K562 (cell line): ENCODE measurements around the gene ECM2. TPM values are rescaled to one million over a fixed set of nuclear protein-coding genes. Genes with fewer than 3 reads are reported as not detected.

ENCODE experiments used
- ATAC-seq: fragments of 200-7000 bp; cut with Tn5 transposase; 3 replicates; pipeline ENCODE4 v1.9.1; 2020; ENCODE audit warnings: moderate library complexity
- BruUV-seq: library from RNA; stranded (reverse); fragments of 400-500 nt; replicated peaks from 2 replicates; lab custom pipeline; 2021; lab: Mats Ljungman, UMichigan
- CTCF ChIA-PET: fragments of 300-600 bp; formaldehyde crosslinking; extraction: SDS; loops from one replicate; lab custom pipeline; 2021; ENCODE audit warnings: low intra/inter-chr PET ratio; lab: Yijun Ruan, JAX
- POLR2A ChIA-PET: fragments of 300-600, 350-650 bp; sonication (Branson Sonifier 250); formaldehyde crosslinking; extraction: SDS; loops from one replicate; lab custom pipeline; 2021; ENCODE audit warnings: antibody characterized with exemption, inconsistent platforms; lab: Yijun Ruan, JAX
- DNase-seq, 4 experiments: peaks; one replicate each; pipeline versions ENCODE4 v3.0.0 to v3.0.0-alpha.2; 2011 to 2018; ENCODE audit warnings: low spot score in 3 of 4, mixed read lengths in 3 of 4; ENCODE audit errors: extremely low read depth in 1 of 4
- FAIRE-seq: peaks from 2 replicates; lab custom pipeline; 2011; peaks lifted over from hg19 to GRCh38; lab: Jason Lieb, UNC
- H2AFZ ChIP-seq: 2 replicates; pipeline ENCODE4 v1.6.0; 2011; ENCODE audit warnings: low read depth, low read length, control low read depth, inconsistent platforms
- H3K27ac ChIP-seq: fragments of 200-600 bp; 3 replicates; pipeline ENCODE4 v1.8.0; 2011; ENCODE audit warnings: low read depth, mild to moderate bottlenecking, control low read depth, inconsistent platforms, low read length, moderate library complexity, mixed read lengths; ENCODE audit errors: extremely low read depth
- H3K27me3 ChIP-seq, 2 experiments: fragments of 300-600 bp in 1 of 2; 2 replicates in 1 of 2; 3 replicates in 1 of 2; pipeline versions ENCODE4 v1.6.0 to v1.8.0; 2011; ENCODE audit warnings: inconsistent platforms in 2 of 2, low read length in 2 of 2, mild to moderate bottlenecking in 1 of 2, mixed read lengths in 1 of 2, moderate library complexity in 1 of 2; ENCODE audit not compliant: control insufficient read depth in 2 of 2, insufficient read depth in 2 of 2
- H3K36me3 ChIP-seq: fragments of 300-600 bp; 3 replicates; pipeline ENCODE4 v1.8.0; 2011; ENCODE audit warnings: mild to moderate bottlenecking, low read length, inconsistent platforms; ENCODE audit not compliant: control insufficient read depth, insufficient read depth
- H3K4me1 ChIP-seq, 2 experiments: fragments of 200-600 bp in 1 of 2; replicated peaks in 1 of 2; 2 replicates in 1 of 2; 3 replicates in 1 of 2; pipeline versions ENCODE4 v1.5.1 to v1.8.0; 2011; ENCODE audit warnings: inconsistent platforms in 2 of 2, low read length in 2 of 2, mild to moderate bottlenecking in 1 of 2, mixed read lengths in 1 of 2, moderate library complexity in 1 of 2; ENCODE audit not compliant: control insufficient read depth in 2 of 2, insufficient read depth in 2 of 2
- H3K4me2 ChIP-seq: 2 replicates; pipeline ENCODE4 v1.6.1; 2011; ENCODE audit warnings: low read length, control low read depth, inconsistent platforms, mixed read lengths; ENCODE audit not compliant: insufficient read depth
- H3K4me3 ChIP-seq: fragments of 200-600 bp; sonication (generic), shearing (Covaris generic); 2 replicates; pipeline ENCODE4 v1.5.1; 2016; ENCODE audit warnings: control low read depth, inconsistent platforms
- H3K79me2 ChIP-seq: fragments of 200-600 bp; 3 replicates; pipeline ENCODE4 v1.8.0; 2011; ENCODE audit warnings: low read length, inconsistent platforms; ENCODE audit not compliant: control insufficient read depth, insufficient read depth
- H3K9ac ChIP-seq, 2 experiments: 2 replicates each; pipeline versions ENCODE4 v1.6.0 to v1.6.1; 2011; ENCODE audit warnings: low read depth in 2 of 2, low read length in 2 of 2, control low read depth in 1 of 2, inconsistent platforms in 1 of 2, mild to moderate bottlenecking in 1 of 2, mixed read lengths in 1 of 2; ENCODE audit not compliant: insufficient read depth in 1 of 2
- H3K9me1 ChIP-seq: one replicate; pipeline ENCODE4 v1.6.0; 2011; ENCODE audit warnings: inconsistent platforms, mild to moderate bottlenecking, low read length, moderate library complexity; ENCODE audit not compliant: control insufficient read depth, insufficient read depth
- H3K9me3 ChIP-seq: replicated peaks from 2 replicates; pipeline ENCODE4 v1.5.1; 2011; ENCODE audit warnings: low read depth, low read length, inconsistent platforms; ENCODE audit not compliant: control insufficient read depth, insufficient read depth
- H4K20me1 ChIP-seq: replicated peaks from 2 replicates; pipeline ENCODE4 v1.6.1; 2011; ENCODE audit warnings: low read length, inconsistent platforms, mixed read lengths; ENCODE audit not compliant: control insufficient read depth, insufficient read depth
- CBFA2T3 ChIP-seq: fragments of 450-650 bp; IDR thresholded peaks from 2 replicates; pipeline ENCODE4 v1.6.1; 2017
- CREB5 ChIP-seq: fragments of 250-450 bp; sonication (Bioruptor Pico); IDR thresholded peaks from 2 replicates; pipeline ENCODE4 v1.5.0; 2020; ENCODE audit warnings: mild to moderate bottlenecking
- ELF1 ChIP-seq: fragments of 200-800 bp; sonication (Bioruptor generic); IDR thresholded peaks from 2 replicates; pipeline ENCODE4 v1.6.1; 2016; ENCODE audit warnings: missing genetic modification characterization, missing compliant biosample characterization
- EP400 ChIP-seq: fragments of 450-650 bp; IDR thresholded peaks from 2 replicates; pipeline ENCODE4 v1.6.1; 2017; ENCODE audit warnings: antibody characterized with exemption, mild to moderate bottlenecking, moderate library complexity
- MEF2D ChIP-seq: conservative IDR thresholded peaks from 2 replicates; pipeline ENCODE4 v1.6.1; 2016; ENCODE audit warnings: low read depth, missing genetic modification characterization, missing compliant biosample characterization
- MTA1 ChIP-seq: fragments of 450-650 bp; IDR thresholded peaks from 2 replicates; pipeline ENCODE4 v1.6.1; 2017; ENCODE audit warnings: borderline replicate concordance
- RNF219 ChIP-seq: fragments of 250-450 bp; sonication (Bioruptor Pico); IDR thresholded peaks from 2 replicates; pipeline ENCODE4 v1.5.0; 2022; ENCODE audit warnings: mild to moderate bottlenecking
- SMARCA4 ChIP-seq: fragments of 450-650 bp; IDR thresholded peaks from 2 replicates; pipeline ENCODE4 v1.6.1; 2016
- SNAPC5 ChIP-seq: fragments of 250-450 bp; sonication (Bioruptor Pico); IDR thresholded peaks from 2 replicates; pipeline ENCODE4 v1.8.0; 2021; ENCODE audit warnings: moderate library complexity, mild to moderate bottlenecking, inconsistent platforms
- U2AF2 ChIP-seq: fragments of 200-400 bp; formaldehyde crosslinking; optimal IDR thresholded peaks from 2 replicates; pipeline ENCODE3; 2017; ENCODE audit warnings: low read depth, mild to moderate bottlenecking, low read length
- ZBED1 ChIP-seq: IDR thresholded peaks from 2 replicates; pipeline ENCODE4 v1.6.1; 2014
- ZKSCAN8 ChIP-seq: fragments of 200-800 bp; sonication (Bioruptor generic); IDR thresholded peaks from 2 replicates; pipeline ENCODE4 v1.6.1; 2016; ENCODE audit warnings: missing genetic modification characterization, missing compliant biosample characterization
- ZNF174 ChIP-seq: fragments of 250-450 bp; sonication (Bioruptor Pico); IDR thresholded peaks from 2 replicates; pipeline ENCODE4 v1.4.0; 2020; ENCODE audit warnings: mild to moderate bottlenecking
- ZNF431 ChIP-seq: sonication (generic); formaldehyde crosslinking; IDR thresholded peaks from 2 replicates; pipeline ENCODE4 v1.8.0; 2022; ENCODE audit warnings: mild to moderate bottlenecking, missing genetic modification reagents
- ZNF766 ChIP-seq: fragments of 200-800 bp; sonication (Bioruptor generic); conservative IDR thresholded peaks from 2 replicates; pipeline ENCODE4 v1.6.1; 2016; ENCODE audit warnings: missing genetic modification characterization, missing compliant biosample characterization
- in situ Hi-C: fragments of 300-500 bp; cut with MboI; formaldehyde crosslinking; loops from 4 replicates; pipeline ENCODE4 v1.15.0; 2018; ENCODE audit warnings: inconsistent platforms, mixed read lengths
- intact Hi-C: fragments of 100-400 bp; cut with micrococcal nuclease; formaldehyde crosslinking; loops from 2 replicates; pipeline ENCODE4 v1.14.2; 2022
- polyA plus RNA-seq, 8 experiments: library from polyadenylated mRNA; depleted of rRNA in 4 of 8; stranded (reverse) in 5 of 8; unstranded in 3 of 8; fragments of >200 nt; fragmentation: Nextera tagmentation in 2 of 8; fragmentation: Illumina TruSeq in 1 of 8; extraction: Ambion mirVana in 2 of 8; extraction: Trizol in 1 of 8; gene quantifications; 2 replicates each; pipeline versions ENCODE4 v1.2.1 to v1.2.3, GENCODE V29; 2011 to 2014; ENCODE audit warnings: inconsistent platforms in 1 of 8, missing spikeins in 1 of 8
- total RNA-seq, 7 experiments: library from RNA; depleted of rRNA in 6 of 7; stranded (reverse); fragments of >200 nt in 6 of 7; fragmentation: Illumina TruSeq in 2 of 7; extraction: Trizol in 2 of 7; gene quantifications; 2 replicates each; pipeline versions ENCODE4 v1.2.1 to v1.2.3, GENCODE V29; 2011 to 2021; ENCODE audit warnings: low replicate concordance in 1 of 7

The ECM2 gene
- total and polyA plus RNA-seq, 9 of the 15 experiments (the other 6 are each of a cell fraction or from before 2014, with no cell fraction given) = 0.03 to 0.07 TPM; not detected in 7

GRCh38 chr9:92482805-92483204, 53.0 kb downstream of the ECM2 start:
- POLR2A ChIA-PET = interaction anchor here (0.8 to 1.0 kb wide), 2 partner anchors 9 to 54 kb away, joined by 3 read pairs; no protein-coding TSS in a partner anchor
- Histone ChIP-seq H3K9me3 (no peaks in the 10 kb centered on the region), H3K79me2 (no peaks in the 10 kb centered on the region), H2AFZ (no peak overlapping the region), H3K36me3 (no peaks in the 10 kb centered on the region), H3K4me1 (peaks cover 0 to 2% of the 10 kb centered on the region in 2 experiments; a peak in 2 of 5 replicates), H3K4me3 (no peak overlapping the region), H3K27me3 (no peaks in the 10 kb centered on the region), H3K9ac (no peak overlapping the region), H3K4me2 (no peak overlapping the region), H4K20me1 (no peaks in the 10 kb centered on the region), H3K27ac (no peak overlapping the region), H3K9me1 (no peaks in the 10 kb centered on the region)
- BruUV-seq = no TSS peak
- DNase-seq (no peak), ATAC-seq (no peak), FAIRE-seq (no peak)
- TF ChIP-seq SNAPC5 (CRISPR knock-in tag) (no peak), ZNF431 (no peak), EP400 (no peak), SMARCA4 (no peak), ELF1 (tag) (no peak), CREB5 (CRISPR knock-in tag) (no peak), MEF2D (no peak), ZNF174 (CRISPR knock-in tag) (no peak), ZNF766 (CRISPR knock-in tag) (no peak), ZKSCAN8 (CRISPR knock-in tag) (no peak), RNF219 (no peak), U2AF2 (no peak), ZBED1 (no peak), CBFA2T3 (no peak), MTA1 (no peak)
- intact Hi-C loops = no loop called here
- in situ Hi-C loops = no loop called here
- CTCF ChIA-PET = no interaction called here
